Hepatocyte (in vitro differentiated cells): Measurements from ENCODE around the gene IGFBP7.

Experiments used
- EZH2 ChIP-seq: fragments of 200-600 bp; sonication (generic); IDR thresholded peaks from 2 replicates; pipeline ENCODE4 v1.6.1; 2016; ENCODE audit warnings: antibody characterized with exemption, mild to moderate bottlenecking, borderline replicate concordance
- EZH2phosphoT487 ChIP-seq: fragments of 200-600 bp; sonication (generic); IDR thresholded peaks from one replicate; pipeline ENCODE4 v1.6.1; 2018; ENCODE audit warnings: antibody characterized with exemption, mild to moderate bottlenecking, low read depth, moderate library complexity; ENCODE audit not compliant: unreplicated experiment, severe bottlenecking
- TF ChIP-seq, protein P1 (sequence below): fragments of 200-600 bp; sonication (generic); IDR thresholded peaks from 2 replicates; pipeline ENCODE4 v1.5.1; 2016; ENCODE audit warnings: antibody characterized with exemption, mild to moderate bottlenecking; ENCODE audit not compliant: poor library complexity

GRCh38 chr4:57131849-57132742, 21.9 kb upstream of the IGFBP7 start:
- TF ChIP-seq, protein P1, sequence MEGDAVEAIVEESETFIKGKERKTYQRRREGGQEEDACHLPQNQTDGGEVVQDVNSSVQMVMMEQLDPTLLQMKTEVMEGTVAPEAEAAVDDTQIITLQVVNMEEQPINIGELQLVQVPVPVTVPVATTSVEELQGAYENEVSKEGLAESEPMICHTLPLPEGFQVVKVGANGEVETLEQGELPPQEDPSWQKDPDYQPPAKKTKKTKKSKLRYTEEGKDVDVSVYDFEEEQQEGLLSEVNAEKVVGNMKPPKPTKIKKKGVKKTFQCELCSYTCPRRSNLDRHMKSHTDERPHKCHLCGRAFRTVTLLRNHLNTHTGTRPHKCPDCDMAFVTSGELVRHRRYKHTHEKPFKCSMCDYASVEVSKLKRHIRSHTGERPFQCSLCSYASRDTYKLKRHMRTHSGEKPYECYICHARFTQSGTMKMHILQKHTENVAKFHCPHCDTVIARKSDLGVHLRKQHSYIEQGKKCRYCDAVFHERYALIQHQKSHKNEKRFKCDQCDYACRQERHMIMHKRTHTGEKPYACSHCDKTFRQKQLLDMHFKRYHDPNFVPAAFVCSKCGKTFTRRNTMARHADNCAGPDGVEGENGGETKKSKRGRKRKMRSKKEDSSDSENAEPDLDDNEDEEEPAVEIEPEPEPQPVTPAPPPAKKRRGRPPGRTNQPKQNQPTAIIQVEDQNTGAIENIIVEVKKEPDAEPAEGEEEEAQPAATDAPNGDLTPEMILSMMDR = no peak
- no peak for TF ChIP-seq EZH2phosphoT487
- TF ChIP-seq EZH2 = no peak
